ENCODE results near the gene TICAM1.

- TF ChIP-seq POLR2AphosphoS5 (IDR thresholded peaks at IDR 0.05; ENCODE audit: low read depth, low read length) = no peak
- TF ChIP-seq POLR2A (IDR thresholded peaks at IDR 0.05; ENCODE audit: low read depth, low read length) = no peak
- TF ChIP-seq TAF1 (IDR thresholded peaks at IDR 0.05; ENCODE audit: low read depth, low read length) = no peak
Measured at GRCh38 chr19:4768934-4769777, 62.4 kb downstream of the TICAM1 start.

All from GM12891 (cell line).